Thyroid gland (tissue), 4 donors: ENCODE data around the gene RAB44.

Experiments used
- POLR2A ChIP-seq, 2 donors: fragments of 450-650 bp; IDR thresholded peaks; one replicate each; pipeline ENCODE4 v1.6.1; 2017; ENCODE audit warnings: antibody characterized with exemption in 2 of 2, mild to moderate bottlenecking in 2 of 2, moderate library complexity in 1 of 2
- TF ChIP-seq, protein P1 (sequence below), 6 experiments: fragments of 200-600 bp in 3 of 6; fragments of 450-650 bp in 3 of 6; sonication (generic) in 3 of 6; IDR thresholded peaks; one replicate each; pipeline ENCODE4 v1.5.1; 2016 to 2019; ENCODE audit warnings: antibody characterized with exemption in 6 of 6, mild to moderate bottlenecking in 2 of 6, inconsistent platforms in 1 of 6, moderate library complexity in 1 of 6

GRCh38 chr6:36673882-36674281, 23.7 kb upstream of the RAB44 start:
- TF ChIP-seq, protein P1, sequence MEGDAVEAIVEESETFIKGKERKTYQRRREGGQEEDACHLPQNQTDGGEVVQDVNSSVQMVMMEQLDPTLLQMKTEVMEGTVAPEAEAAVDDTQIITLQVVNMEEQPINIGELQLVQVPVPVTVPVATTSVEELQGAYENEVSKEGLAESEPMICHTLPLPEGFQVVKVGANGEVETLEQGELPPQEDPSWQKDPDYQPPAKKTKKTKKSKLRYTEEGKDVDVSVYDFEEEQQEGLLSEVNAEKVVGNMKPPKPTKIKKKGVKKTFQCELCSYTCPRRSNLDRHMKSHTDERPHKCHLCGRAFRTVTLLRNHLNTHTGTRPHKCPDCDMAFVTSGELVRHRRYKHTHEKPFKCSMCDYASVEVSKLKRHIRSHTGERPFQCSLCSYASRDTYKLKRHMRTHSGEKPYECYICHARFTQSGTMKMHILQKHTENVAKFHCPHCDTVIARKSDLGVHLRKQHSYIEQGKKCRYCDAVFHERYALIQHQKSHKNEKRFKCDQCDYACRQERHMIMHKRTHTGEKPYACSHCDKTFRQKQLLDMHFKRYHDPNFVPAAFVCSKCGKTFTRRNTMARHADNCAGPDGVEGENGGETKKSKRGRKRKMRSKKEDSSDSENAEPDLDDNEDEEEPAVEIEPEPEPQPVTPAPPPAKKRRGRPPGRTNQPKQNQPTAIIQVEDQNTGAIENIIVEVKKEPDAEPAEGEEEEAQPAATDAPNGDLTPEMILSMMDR (IDR thresholded peaks at IDR 0.05), result no peak
- TF ChIP-seq POLR2A (IDR thresholded peaks at IDR 0.05), result no peak
